Cortex of kidney (tissue), 1 donor: Measurements from ENCODE around the gene POU3F3.

ENCODE experiments used
- DNase-seq: peaks from one replicate; lab custom pipeline; 2025; lab: John Stamatoyannopoulos, UW

POU3F3 gene

DNA sequence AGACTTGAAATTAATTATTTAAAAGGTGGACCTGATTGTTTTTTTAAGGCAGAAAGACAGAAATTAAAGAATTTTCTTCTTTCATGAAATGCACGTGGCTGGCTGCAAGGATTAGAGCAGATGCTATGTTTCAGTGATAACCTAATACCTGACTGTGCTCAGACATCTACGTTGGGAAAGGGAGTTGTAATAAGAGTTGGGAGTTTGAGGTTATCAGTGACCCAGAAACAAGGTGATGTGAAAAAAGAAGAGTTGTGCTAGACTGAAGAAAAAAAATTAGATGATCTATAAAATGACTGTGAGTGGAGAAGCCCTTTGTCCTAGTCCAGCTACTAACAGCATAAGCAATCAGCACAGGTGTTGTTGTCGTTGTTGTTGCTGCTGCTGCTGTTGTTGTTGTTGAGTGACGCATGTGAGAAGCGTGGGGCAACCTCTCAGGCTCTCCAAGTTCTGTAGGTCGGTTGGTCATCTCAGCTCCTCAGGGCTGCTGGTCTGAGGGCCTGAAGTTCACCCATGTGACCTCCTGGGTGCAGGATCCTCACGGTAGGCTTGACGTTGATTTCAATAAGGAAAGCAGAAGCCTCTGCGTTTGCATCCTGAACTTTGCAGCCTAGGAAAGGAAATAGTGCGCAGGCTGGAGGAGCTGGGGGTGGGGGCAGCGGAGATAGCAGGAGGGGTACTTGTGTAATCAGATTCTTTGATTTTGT lies 7.6 kb downstream of the POU3F3 start:
- no peak for DNase-seq

DNA sequence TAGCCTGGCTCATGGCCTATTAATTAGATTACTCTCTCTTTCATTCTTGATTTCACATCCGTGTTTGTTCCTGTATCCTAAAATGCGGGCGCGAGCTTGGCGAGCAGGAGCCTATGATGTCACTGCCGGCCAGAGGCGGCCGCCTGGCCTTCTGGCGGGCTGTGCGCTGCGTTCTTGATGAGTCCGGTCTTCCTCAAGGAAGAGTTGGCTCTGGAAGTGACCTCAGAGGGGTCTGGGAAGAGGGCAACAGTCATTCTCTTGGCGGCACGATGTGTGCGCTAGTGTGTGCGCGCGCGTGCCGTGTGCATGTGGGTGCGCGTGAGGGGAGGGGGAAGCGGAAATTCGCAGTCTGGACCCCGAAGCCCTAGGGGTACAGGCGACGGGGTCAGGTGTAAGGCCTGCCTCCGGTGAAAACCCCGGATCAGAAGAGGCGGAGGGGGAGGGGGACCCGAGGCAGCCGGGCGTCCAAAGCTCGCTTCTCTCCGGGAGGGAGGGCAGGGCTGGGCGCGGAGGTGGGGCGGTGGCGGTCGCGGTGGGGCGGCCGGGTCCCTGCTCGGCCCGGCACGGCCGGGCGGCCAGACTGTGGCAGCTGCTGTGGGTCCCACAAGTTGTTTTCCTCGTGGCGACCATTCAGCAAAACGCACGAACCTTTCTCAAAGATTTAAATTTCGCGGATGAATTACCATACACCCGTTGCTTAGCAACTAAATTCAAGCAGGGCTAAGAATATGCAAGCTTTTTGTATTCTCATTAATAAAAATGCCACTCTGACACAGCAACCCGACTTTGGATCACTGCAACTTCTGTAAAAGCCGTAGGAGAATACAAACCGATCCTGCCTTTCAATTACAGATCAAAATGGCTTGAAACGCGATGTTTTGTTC lies 8.4 kb downstream of the POU3F3 start:
- DNase-seq: no peak

- no peak for DNase-seq
Measured at GRCh38 chr2:104863146-104863467, 9.2 kb downstream of the POU3F3 start.

DNA sequence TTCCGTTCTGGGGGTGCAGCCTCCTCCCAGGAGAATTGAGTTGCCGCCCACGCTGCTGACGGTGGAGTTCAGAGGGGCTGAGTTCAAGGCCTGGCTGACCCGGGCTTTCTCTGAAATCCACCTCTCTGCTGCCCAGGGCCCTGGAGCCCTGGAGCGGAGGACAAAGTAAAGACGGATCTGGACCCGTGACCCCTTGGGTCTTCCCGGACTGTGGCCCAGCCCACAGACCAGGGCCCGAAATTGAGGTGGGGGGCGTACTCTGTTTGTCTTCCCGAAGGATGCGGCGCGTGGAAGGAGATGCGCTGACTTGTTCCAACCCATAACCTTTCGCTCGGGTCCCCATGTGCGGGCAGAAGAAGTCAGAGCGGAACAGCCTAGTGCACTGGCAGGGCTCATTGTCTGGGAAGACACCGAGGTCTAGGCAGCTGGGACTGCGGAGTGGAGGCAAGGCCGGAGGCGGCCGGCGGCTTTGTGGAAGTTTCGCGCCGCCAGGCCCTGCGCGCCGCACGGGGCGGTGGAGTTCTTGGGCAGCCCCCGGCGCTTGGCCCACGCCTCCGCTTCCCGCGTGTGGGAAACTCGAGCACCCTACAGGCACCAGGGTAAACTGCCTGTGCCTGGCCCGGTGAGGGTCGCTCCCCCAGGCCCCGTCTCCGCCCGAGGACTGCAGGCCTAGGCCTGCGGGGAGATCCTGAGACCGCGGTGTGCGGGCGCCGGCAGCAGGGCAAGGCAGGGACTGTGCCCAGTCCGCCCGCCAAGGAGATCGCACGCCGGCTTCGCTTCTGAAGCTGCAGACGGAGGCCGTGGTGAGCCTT lies 9.8 kb downstream of the POU3F3 start:
- DNase-seq: no peak

DNA sequence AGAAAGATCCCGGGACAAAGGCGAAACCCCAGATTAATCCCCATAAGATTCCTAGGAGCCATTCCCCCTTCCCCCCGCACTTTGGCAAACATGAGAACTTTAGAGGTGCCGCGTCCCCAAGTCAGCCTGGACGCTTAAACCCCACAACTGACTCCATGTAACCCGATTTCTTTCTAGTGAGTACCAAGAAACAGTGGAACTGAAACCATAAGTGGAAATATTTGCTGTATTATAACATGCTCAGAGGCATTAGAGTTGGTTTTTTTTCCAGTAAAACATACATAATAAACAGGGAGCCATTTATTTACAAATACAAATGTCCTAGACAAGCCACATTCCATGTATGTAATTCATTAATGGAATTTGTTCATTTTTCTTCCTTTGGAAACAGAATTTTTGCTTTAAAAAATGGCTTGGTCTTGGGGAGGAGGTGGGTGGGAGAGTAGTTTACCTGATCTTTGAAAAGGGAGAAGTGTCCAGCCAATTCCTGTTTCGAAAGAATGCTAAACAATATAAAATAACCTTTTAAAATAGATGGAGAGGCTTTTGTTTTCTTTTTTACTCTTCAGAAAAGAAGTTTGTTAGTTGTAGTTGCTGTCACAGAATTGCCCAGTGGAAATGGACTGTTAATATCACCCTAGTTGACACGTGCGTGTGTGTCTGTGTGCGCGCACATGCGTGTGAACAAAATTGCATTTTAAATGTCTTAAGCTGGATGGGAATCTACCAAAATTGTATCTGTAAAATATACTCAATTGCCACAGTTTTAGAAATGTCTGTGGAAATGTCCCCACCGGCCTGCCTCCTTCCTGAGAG lies 10.6 kb downstream of the POU3F3 start:
- no peak for DNase-seq

DNA sequence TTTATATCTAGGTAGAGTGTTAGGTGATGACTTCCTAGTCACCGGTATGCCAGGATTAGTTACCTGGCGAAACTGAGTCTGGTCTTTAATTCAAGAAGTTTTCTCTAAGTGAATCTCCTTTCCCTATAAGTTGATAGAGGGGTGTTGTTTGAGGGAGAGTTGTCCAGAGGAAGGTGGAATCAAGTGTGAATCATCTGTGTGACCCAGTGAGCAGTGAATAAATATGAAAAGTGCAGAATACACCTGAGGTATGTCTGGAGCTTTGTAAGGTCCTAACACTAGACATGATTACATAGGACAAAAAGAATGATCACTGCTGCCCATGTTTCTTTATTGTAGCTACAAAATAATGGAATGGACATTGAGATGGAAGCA lies 11.2 kb downstream of the POU3F3 start:
- DNase-seq: no peak

DNA sequence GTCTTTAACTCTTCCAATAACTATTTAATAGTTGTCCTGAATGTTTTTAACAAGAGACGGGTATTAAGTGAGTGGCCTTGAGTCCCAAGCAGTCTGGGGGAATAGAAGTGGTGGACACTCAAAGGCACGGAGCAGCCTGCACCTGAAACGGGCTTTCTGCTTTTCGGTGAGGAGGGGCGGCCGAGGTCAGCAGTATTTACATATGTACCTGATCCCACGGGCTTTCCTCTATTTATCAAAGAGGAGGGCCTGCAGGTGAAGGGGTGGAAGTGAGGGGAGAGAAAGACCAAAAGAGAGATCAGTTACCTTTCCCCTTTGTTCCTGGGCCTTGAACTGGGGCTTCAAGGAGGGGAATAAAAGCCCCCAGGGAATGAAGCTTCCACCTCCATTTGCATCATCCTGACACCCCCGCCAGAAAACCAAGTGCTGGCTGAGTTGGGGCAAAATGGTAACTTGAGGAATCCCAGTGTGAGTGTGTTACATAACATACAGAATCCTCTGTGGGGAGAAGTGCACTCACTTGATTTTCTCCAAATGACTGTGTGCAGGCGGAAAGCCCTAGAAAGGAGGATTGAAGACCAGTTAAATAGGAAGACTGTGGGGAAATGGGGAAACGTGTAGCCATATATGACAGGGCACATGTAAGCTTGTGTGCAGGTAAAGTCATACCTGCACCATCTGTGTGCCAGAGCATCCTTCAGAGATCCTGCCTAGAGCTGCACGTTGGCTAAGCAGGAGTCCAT lies 12.4 kb downstream of the POU3F3 start:
- no peak for DNase-seq

GRCh38 chr2:104866883-104867812 lies 13.2 kb downstream of the POU3F3 start:
- DNase-seq: no peak

DNA sequence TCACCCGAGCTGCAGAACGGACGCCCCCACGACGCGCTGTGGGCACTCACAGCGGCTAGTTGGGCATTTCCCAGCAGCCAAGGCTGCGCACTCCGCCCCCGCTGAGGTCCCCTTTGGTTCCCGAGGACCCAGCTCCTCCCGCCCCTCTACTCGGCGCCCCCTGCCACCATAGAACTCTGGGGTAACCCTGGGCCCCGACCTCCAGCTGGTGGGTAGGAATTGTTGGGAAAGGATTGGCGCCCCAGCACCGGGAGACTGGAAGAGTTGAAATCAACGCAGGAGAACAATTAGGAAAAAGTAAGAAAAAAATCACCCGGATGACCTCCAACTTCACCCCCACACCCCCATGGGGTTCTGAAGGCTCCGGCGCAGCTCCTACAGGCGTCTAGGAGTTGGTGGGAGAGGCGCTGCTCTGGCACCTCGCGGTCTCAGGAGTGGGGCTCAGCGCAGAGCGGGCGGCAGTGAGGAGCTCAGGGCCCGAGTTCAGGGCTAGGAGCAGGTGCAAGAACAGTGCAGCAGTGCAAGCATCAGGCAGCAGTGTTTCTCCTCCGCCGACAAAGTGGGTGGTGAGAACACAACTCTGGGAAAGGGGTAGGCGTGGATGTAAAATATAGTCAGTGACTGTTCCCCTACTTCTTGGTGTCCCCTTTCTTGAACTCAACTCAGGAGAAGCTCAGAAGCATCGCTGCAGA lies 14.0 kb downstream of the POU3F3 start:
- DNase-seq: no peak

DNA sequence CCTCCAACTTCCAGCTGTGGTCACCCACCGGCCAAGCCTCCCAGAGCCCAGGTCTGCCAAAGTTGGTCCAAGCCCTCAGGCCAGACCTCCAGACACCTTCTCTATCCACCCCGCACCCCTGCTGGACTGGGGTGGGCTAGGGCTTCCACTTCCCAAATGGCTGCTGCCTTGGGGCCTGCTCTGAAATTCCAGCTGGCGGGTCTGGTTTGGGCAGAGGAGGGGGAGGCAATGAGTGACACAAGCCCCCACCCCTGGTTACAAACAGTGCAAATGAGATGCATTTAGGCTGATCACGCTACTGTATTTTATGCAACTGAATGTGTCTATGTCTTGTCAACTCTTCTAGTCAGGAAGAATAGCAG lies 14.6 kb downstream of the POU3F3 start:
- no peak for DNase-seq

DNA sequence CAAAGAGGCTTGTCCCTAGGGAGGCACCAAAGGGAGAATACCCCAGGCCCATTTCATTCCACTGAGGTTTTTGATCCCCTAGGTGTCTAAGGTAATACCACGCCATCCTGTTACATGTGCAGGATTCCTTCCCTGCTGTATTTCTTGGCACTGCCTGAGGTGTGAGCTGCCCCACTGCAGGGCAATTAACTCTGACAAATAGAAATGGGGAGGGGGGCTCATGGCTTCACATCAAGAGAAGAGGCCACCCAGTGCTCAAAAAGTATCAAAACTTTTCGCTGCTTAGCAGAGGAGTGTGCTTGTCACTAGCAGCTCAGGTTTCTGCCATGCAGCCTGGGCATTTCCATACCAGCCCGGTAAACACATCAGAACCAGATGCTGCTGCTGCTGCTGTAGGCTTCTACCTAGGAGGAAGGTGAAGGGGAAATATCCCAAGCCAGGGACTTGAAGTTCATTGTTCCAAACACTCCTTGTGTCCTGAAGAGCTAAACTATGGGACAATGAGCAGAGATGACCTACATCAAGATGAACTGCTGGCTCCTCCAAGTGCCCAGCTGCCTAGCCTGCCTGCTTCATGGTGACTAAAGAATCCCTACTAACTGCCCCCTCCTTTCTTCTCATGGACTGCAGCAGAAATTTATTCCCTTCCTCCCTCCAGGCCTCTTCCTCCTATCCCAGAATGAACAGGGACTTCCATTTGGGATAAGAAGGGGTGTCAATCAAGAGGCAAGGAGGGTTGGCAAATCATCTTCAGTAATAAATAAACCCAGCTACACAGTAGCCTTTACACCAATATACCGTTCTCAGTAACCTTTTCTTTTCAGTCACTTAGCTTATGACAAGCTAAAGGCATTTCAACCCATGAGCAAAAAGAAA lies 16.4 kb downstream of the POU3F3 start:
- DNase-seq: no peak

- no peak for DNase-seq
Measured at GRCh38 chr2:104871649-104871971, 17.7 kb downstream of the POU3F3 start.

GRCh38 chr2:104871972-104872865 lies 18.3 kb downstream of the POU3F3 start:
- DNase-seq: no peak

GRCh38 chr2:104872866-104873688 lies 19.2 kb downstream of the POU3F3 start:
- no peak for DNase-seq

DNA sequence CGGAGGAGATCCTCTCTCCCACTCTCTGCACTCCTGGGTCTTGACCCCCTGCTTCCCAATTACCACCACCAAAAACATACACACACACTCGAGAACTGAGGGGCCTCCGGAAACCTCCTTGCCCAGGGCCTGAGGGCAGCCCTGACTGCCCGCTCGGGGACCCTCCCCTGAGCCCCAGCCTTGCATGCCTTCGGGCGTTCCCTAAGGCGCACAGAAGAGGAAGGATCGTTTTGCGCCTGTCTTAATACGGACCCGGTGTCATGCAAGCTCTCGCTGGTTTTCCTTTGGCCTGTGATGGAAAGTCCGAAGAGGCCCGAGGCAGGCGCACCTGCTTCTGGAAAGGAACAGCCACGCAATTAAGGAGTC lies 19.8 kb downstream of the POU3F3 start:
- DNase-seq: no peak

GRCh38 chr2:104874230-104874629 lies 20.3 kb downstream of the POU3F3 start:
- DNase-seq: no peak

GRCh38 chr2:104875262-104875661 lies 21.3 kb downstream of the POU3F3 start:
- no peak for DNase-seq
